Measurements from ENCODE around the gene SIM1.

SIM1 gene

GRCh38 chr6:100470422-100471120 is 5.8 kb upstream of the SIM1 start:
- no peak for DNase-seq (ENCODE audit: low spot score)

DNA sequence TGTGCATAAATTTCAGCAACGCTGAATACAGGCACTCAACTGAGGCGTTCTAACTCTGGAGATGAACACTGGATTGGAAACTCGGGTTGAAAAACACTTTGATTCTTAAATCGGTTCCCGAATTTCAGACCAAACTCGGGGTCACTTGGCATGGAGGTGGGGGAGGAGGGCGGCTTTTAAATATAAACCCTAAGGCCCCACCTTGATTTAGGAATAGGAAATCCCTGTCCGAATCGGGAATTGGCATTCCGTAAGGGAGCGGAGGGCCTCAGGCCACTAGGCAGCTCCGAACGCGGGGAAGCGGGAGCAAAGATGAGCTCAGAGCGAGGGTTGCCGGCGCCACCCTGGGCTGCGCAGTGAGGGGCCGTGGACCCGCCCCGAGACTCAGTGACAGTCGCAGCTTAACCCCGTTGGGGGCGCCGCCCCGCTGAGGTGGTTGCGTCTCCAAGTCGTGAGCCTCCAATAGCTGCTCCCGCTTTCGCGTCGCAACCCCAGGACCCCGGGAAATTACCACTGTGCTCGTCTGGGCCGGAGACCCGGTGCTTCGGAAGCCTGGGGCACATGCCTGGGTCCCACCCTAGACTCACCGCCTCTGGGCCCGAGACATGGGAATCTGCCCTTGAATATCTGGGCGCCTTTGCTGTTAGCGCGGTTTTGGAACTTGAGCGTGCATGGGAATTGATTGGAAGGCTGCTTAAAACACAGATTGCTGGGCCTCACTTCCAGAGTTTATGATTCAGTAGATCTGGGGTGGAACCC is 4.6 kb upstream of the SIM1 start:
- DNase-seq (ENCODE audit: low spot score) = no peak

- DNase-seq (ENCODE audit: low spot score) = no peak
Measured at GRCh38 chr6:100468016-100468622, 3.4 kb upstream of the SIM1 start.

GRCh38 chr6:100467129-100468015 is 2.7 kb upstream of the SIM1 start:
- no peak for DNase-seq (ENCODE audit: low spot score)

DNA sequence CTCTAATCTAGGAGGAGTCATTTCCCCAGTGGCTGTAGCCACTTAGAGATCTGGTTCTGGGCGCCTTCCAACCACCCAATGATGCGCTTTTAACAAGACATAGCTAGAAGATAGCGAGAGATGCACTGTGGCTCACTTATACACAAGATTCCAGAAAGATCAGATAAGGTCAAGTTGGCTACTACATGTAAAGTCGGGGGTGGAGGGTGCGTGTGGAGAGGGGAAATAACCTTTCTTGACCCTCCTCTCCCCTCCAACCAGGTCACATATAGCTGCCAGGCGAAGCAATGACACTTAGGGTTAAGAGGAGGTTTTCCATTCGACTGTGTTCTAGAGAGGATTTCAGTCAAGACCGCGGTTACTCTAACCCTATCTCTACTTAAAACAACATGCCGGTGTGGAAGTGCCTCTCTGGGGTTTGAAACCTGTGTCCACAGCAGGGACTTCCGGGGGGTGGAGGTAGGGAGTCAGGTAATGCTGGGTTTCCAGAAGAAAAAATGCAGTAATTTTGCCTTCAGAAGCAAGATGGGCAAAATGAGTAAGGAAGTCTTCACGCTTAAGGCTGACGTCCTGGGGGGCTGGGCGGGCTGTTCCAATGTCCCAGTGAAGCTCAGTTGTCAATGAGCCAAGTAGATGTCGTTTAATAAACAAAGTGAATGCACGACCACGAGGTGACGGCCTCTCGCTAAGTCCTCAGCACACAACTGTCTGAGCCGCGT is 1.8 kb upstream of the SIM1 start:
- no peak for DNase-seq (ENCODE audit: low spot score)

- DNase-seq (ENCODE audit: low spot score) = no peak
Measured at GRCh38 chr6:100465701-100466409, 1.1 kb upstream of the SIM1 start.

DNA sequence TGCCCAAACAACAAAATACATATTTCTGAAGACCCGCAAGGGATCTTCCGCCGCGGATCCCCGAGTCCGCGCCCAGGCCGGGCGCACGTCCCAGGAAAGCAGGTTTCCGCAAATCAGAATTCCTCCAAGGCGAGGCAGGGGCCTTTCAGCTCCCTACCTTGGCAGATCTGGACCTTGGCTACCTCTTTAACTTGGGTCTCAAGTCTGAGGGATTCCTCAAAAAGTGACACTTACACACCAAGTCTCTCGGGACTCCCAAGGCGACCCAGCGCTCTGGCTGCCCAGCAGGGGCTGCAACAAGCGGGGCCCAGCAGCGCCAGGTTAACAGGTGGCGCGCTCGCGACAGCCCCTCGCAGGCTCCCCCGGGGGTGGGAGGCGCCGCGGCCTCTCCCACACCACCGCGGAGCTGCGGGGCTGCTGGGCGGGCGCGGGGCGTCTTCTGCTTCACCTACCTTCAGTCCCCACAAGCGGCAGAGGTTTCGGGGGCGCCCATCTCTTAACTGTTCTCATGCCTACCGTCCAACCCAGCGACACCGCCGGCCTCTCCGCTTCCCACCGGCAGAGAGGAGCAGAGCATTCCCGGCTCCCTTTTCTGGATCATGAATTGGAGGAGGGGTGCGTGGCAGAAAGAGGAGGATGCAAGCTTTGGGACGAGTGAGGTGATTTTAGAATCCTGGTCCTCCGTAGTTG is 414 bp downstream of the SIM1 start:
- DNase-seq (ENCODE audit: low spot score) = no peak

GRCh38 chr6:100463630-100464161 is 1.0 kb downstream of the SIM1 start:
- DNase-seq (ENCODE audit: low spot score) = no peak

- DNase-seq (ENCODE audit: low spot score) = no peak
Measured at GRCh38 chr6:100462706-100463629, 1.8 kb downstream of the SIM1 start.

- DNase-seq (ENCODE audit: low spot score) = no peak
Measured at GRCh38 chr6:100461917-100462705, 2.6 kb downstream of the SIM1 start.

DNA sequence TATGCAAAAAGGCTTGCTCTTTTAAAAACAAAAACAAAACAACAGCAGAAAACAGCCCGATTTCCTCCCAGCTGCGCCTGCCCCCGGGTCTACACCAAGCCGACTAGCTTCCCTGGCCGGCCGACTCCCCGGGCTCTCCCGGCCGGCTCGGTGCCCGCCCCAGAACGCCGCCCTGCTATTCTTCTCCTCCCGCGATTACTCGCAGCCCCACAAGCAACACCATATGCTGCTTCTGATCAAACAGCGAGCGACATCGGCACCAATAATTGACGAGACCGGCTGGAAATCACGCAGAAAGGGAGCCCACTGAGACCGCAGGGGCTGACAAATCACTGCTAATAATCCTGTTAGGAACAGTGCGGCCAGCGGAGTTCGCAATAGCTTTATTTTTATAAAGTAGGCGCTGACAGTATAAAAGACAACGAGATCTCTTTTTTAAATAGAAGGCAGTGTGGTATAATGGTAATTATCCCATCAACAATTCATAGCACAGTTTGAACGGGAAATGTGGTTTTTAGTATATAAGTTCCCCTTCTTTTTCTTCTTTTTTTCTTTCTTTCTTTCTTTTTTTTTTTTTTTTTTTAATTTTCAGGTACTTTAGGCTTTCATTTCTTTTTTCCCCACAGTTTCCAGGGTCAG is 3.3 kb downstream of the SIM1 start:
- DNase-seq (ENCODE audit: low spot score) = no peak

DNA sequence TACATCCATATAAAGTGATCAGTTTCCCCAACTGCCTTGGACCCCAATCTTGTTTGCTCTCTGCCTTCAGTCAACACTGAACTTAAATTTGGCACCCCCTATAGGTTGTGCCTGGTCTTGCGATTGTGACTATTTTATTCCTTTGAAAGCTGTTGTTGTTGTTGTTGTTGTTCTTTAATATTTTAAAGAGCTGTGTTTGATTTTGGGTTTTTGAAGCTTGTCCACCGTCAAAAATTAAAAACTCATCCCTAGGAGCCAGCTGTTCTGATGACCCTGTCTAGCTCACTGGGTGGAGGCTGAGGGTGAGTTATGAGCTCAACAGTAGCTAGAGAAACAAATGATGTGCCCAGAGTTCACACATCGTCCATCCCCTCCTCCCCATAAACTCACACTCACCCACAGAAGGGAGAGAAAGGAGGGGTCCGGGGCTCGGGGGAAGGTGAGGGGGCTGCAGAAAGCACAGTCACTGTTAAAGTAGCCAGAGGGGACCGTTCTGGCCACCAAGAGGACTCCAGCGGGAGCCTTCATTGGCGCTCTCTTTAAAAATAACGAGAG is 4.0 kb downstream of the SIM1 start:
- DNase-seq (ENCODE audit: low spot score) = no peak

GRCh38 chr6:100459592-100460184 is 5.0 kb downstream of the SIM1 start:
- no peak for DNase-seq (ENCODE audit: low spot score)

DNA sequence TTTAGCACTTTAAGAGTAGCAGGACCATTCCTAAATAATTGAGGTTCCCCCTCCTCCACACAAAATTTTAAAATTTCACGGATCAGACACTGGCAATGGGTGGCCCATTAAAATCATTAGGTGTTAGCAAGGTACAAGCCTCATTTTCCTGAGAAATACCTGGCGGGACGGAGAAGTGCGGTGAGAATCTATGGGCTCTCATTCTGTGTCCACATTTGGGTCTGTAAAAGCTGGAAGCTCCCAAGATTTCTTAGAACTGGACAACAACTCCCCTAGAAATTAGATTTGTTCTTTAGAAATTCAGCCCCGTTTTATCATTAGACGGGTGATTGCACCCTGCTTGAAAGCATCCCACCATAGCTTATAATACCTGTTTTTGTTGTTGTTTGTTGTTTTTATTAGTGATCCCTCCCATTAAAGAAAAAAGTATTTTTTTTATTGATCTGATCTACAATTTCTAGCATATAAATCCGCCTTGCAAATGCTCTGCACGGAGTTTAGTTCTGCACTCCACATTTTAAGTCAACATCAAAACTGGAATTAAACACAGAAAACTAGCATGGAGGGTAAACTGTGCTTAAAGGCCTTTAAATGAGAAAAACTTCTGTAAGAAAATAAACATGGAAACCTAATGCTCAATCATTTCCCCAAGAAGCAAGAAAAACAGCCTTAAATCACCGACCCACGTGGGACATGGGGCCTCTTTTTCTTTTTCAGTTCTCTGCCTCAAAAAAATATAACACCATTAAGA is 5.7 kb downstream of the SIM1 start:
- no peak for DNase-seq (ENCODE audit: low spot score)

DNA sequence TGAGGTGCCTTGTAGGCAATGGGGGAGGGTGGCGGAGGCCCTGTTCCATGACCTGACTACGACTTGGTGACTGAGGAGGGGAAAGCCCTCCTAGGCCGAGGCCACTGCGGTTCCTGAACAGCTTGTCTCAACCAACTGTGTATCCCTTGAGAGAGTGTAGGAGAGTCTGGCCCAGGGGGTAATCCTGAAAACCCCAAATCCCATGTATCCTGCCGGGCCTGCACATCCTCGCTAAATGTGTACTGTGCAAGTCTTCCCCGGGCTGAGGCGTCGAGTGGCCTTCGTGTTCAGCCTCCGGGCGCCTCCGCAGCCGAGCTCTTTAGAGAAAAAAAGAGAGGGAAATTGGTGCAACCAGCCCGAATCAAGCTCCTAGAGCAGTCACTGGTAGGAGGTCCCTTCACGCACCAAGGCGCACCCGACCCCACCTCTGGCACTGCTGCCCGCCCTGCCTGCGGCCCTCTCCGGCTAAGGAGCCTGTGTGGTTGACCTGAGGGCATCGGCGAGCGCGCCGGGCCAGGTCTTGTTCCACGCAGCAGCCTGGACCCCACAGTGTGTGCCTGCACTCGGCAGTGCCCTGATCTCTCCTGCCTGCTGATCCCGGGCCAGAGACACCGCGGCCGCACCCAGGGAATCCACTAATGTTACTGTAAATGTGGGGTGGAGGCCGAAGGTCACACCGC is 7.3 kb downstream of the SIM1 start:
- no peak for DNase-seq (ENCODE audit: low spot score)

- DNase-seq (ENCODE audit: low spot score) = no peak
Measured at GRCh38 chr6:100456908-100457235, 7.8 kb downstream of the SIM1 start.
